CD8-positive, alpha-beta memory T cell (primary cell): Measurements from ENCODE around the gene LBR. TPM values are rescaled to one million over a fixed set of nuclear protein-coding genes. Genes with fewer than 3 reads are reported as not detected.
A peak's percentile ranks its signal among the peaks of the same experiment; 100 is the strongest.

Source experiments
- CTCF ChIA-PET: fragments of 350-600 bp; sonication (Branson Sonifier 250); formaldehyde crosslinking; loops from one replicate; lab custom pipeline; 2021; ENCODE audit warnings: antibody characterized with exemption; lab: Charles Lee
- POLR2A ChIA-PET: fragments of 350-600 bp; sonication (Branson Sonifier 250); formaldehyde crosslinking; loops from one replicate; lab custom pipeline; 2021; ENCODE audit warnings: antibody characterized with exemption; lab: Charles Lee
- DNase-seq, 5 donors: peaks; one replicate each; pipeline versions ENCODE4 v3.0.0 to v3.0.0-alpha.2; 2020 to 2022; ENCODE audit warnings: mixed read lengths in 1 of 5
- H3K27ac ChIP-seq: one replicate; pipeline ENCODE4 v1.7.0; 2013; ENCODE audit warnings: low read depth, mild to moderate bottlenecking, low read length, moderate library complexity
- H3K27me3 ChIP-seq: 2 replicates; pipeline ENCODE4 v1.7.0; 2013; ENCODE audit warnings: low read length, mild to moderate bottlenecking; ENCODE audit not compliant: insufficient read depth, poor library complexity, severe bottlenecking
- H3K36me3 ChIP-seq: 2 replicates; pipeline ENCODE4 v1.7.0; 2013; ENCODE audit warnings: mild to moderate bottlenecking, low read length, moderate library complexity; ENCODE audit not compliant: insufficient read depth
- H3K4me1 ChIP-seq: 2 replicates; pipeline ENCODE4 v1.7.0; 2013; ENCODE audit warnings: mild to moderate bottlenecking, low read length, moderate library complexity; ENCODE audit not compliant: insufficient read depth
- H3K4me3 ChIP-seq: 2 replicates; pipeline ENCODE4 v1.7.0; 2013; ENCODE audit warnings: mild to moderate bottlenecking, low read length
- H3K9me3 ChIP-seq: 2 replicates; pipeline ENCODE4 v1.7.0; 2013; ENCODE audit warnings: mild to moderate bottlenecking, low read length
- H3K27ac Mint-ChIP-seq, 8 donors: one replicate each; pipeline ENCODE4 v1.8.0; 2020 to 2021; ENCODE audit warnings: mixed read lengths in 8 of 8, mild to moderate bottlenecking in 6 of 8, inconsistent platforms in 3 of 8, moderate library complexity in 3 of 8
- H3K27me3 Mint-ChIP-seq, 2 donors: one replicate each; pipeline ENCODE4 v1.8.0; 2020 to 2021; ENCODE audit warnings: mixed read lengths in 2 of 2, mild to moderate bottlenecking in 1 of 2, moderate library complexity in 1 of 2
- H3K36me3 Mint-ChIP-seq, 3 donors: one replicate each; pipeline ENCODE4 v1.8.0; 2020 to 2021; ENCODE audit warnings: mixed read lengths in 3 of 3, inconsistent platforms in 1 of 3, mild to moderate bottlenecking in 1 of 3
- H3K4me1 Mint-ChIP-seq, 3 donors: one replicate each; pipeline ENCODE4 v1.8.0; 2020 to 2021; ENCODE audit warnings: mixed read lengths in 3 of 3, inconsistent platforms in 1 of 3, mild to moderate bottlenecking in 1 of 3
- H3K4me3 Mint-ChIP-seq, 7 donors: one replicate each; pipeline ENCODE4 v1.8.0; 2020 to 2021; ENCODE audit warnings: mixed read lengths in 7 of 7, mild to moderate bottlenecking in 6 of 7, moderate library complexity in 4 of 7, inconsistent platforms in 2 of 7
- H3K9me3 Mint-ChIP-seq, 5 donors: one replicate each; pipeline ENCODE4 v1.8.0; 2020 to 2022; ENCODE audit warnings: mixed read lengths in 5 of 5, mild to moderate bottlenecking in 3 of 5, moderate library complexity in 2 of 5, inconsistent platforms in 1 of 5
- polyA plus RNA-seq: library from polyadenylated mRNA; unstranded; fragments of 300-500 nt; fragmentation: Illumina TruSeq; gene quantifications from one replicate; pipeline ENCODE4 v1.2.3, GENCODE V29; 2021
- total RNA-seq, 2 experiments: library from RNA; stranded (reverse); gene quantifications; one replicate each; pipeline ENCODE4 v1.2.3, GENCODE V29; 2021

The LBR gene
- total RNA-seq: 100 to 1,000 TPM; 125 to 132 TPM
- 110 TPM for polyA plus RNA-seq

GRCh38 chr1:225427235-225428067 lies at the start of gene LBR:
Gene LBR (minus strand): TSS chr1:225428038. CDS start chr1:225424075, 3,963 bp downstream.
- no peaks in the 10 kb centered on the region for H3K9me3 ChIP-seq
- CTCF ChIA-PET: interaction anchor here (1.8 to 3.4 kb wide), 6 partner anchors 11 to 47 kb away, joined by 6 to 35 read pairs (median 10); no protein-coding TSS in a partner anchor
- H3K4me3 ChIP-seq: peak within 1 kb of the TSS; percentile 88
- POLR2A ChIA-PET: interaction anchor here (0.6 to 4.9 kb wide), 11 partner anchors 17 to 635 kb away, joined by 3 to 98 read pairs (median 5); partner anchors contain the start of genes H3-3A, SDE2, SRP9 and TMEM63A
- Mint-ChIP-seq H3K27ac (peak within 1 kb of the TSS; percentile 87 to 98 (median 93)), H3K9me3 (no peaks in the 10 kb centered on the region), H3K36me3 (peaks cover 0 to 25% (median 2%) of the 10 kb centered on the region in 3 donors), H3K4me3 (peak within 1 kb of the TSS; percentile 86 to 98 (median 93)), H3K27me3 (no peaks in the 10 kb centered on the region), H3K4me1 (peaks cover 51 to 55% (median 54%) of the 10 kb centered on the region in 3 donors)
- peak in 1 of 5 donors; percentile 66 for DNase-seq
- H3K36me3 ChIP-seq: no peaks in the 10 kb centered on the region
- H3K27me3 ChIP-seq: no peaks in the 10 kb centered on the region
- peak within 1 kb of the TSS; percentile 86 for H3K27ac ChIP-seq
- H3K4me1 ChIP-seq: peaks cover 47% of the 10 kb centered on the region

GRCh38 chr1:225477296-225477911 lies 49.6 kb upstream of the LBR start:
- peaks cover 36 to 45% (median 43%) of the 10 kb centered on the region in 3 donors for H3K4me1 Mint-ChIP-seq
- H3K27ac Mint-ChIP-seq: peak overlapping the region in 7 of 8 donors; percentile 23 to 86 (median 59)
- no peaks in the 10 kb centered on the region for H3K9me3 Mint-ChIP-seq
- H3K9me3 ChIP-seq: no peaks in the 10 kb centered on the region
- H3K4me1 ChIP-seq: peaks cover 36% of the 10 kb centered on the region
- no peaks in the 10 kb centered on the region for H3K36me3 ChIP-seq
- POLR2A ChIA-PET: interaction anchor here (1.4 to 1.5 kb wide), 2 partner anchors 10 to 522 kb away, joined by 4 to 7 read pairs; no protein-coding TSS in a partner anchor
- H3K27me3 Mint-ChIP-seq: peaks cover 0 to 4% of the 10 kb centered on the region in 2 donors
- no peak overlapping the region for H3K4me3 ChIP-seq
- H3K4me3 Mint-ChIP-seq: peak overlapping the region in 5 of 7 donors; percentile 17 to 59 (median 49)
- H3K27ac ChIP-seq: no peak overlapping the region
- DNase-seq: no peak
- H3K36me3 Mint-ChIP-seq: no peaks in the 10 kb centered on the region
- peaks cover 1% of the 10 kb centered on the region for H3K27me3 ChIP-seq
- CTCF ChIA-PET: interaction anchor here (1.0 to 2.5 kb wide), 5 partner anchors 10 to 497 kb away, joined by 3 to 9 read pairs (median 6); no protein-coding TSS in a partner anchor

- H3K4me3 ChIP-seq: no peak overlapping the region
- peak in 1 of 5 donors; percentile 26 for DNase-seq
- ChIA-PET CTCF (interaction anchor here (0.7 to 2.5 kb wide), 6 partner anchors 8 to 511 kb away, joined by 3 to 12 read pairs (median 4); no protein-coding TSS in a partner anchor), POLR2A (interaction anchor here (1.4 to 1.5 kb wide), 2 partner anchors 9 to 523 kb away, joined by 4 to 7 read pairs; no protein-coding TSS in a partner anchor)
- H3K36me3 ChIP-seq: no peaks in the 10 kb centered on the region
- H3K4me3 Mint-ChIP-seq: peak overlapping the region in 2 of 7 donors; percentile 4 to 24
- H3K27me3 Mint-ChIP-seq: peaks cover 0 to 3% of the 10 kb centered on the region in 2 donors
- H3K9me3 ChIP-seq: no peaks in the 10 kb centered on the region
- peaks cover 36% of the 10 kb centered on the region for H3K4me1 ChIP-seq
- H3K27ac ChIP-seq: no peak overlapping the region
- H3K27me3 ChIP-seq: no peaks in the 10 kb centered on the region
- no peaks in the 10 kb centered on the region for H3K9me3 Mint-ChIP-seq
- H3K36me3 Mint-ChIP-seq: no peaks in the 10 kb centered on the region
- peaks cover 36 to 45% (median 43%) of the 10 kb centered on the region in 3 donors for H3K4me1 Mint-ChIP-seq
- H3K27ac Mint-ChIP-seq: peak overlapping the region in 2 of 8 donors; percentile 33 to 57
Observed at GRCh38 chr1:225476538-225476988, 48.7 kb upstream of the LBR start.

- Histone ChIP-seq H3K4me1 (peaks cover 36% of the 10 kb centered on the region), H3K36me3 (no peaks in the 10 kb centered on the region), H3K27me3 (no peaks in the 10 kb centered on the region), H3K27ac (no peak overlapping the region), H3K9me3 (no peaks in the 10 kb centered on the region), H3K4me3 (no peak overlapping the region)
- CTCF ChIA-PET: interaction anchor here (0.7 to 2.5 kb wide), 13 partner anchors 8 to 511 kb away, joined by 3 to 21 read pairs (median 6); partner anchors contain the start of genes SRP9 and TMEM63A
- Mint-ChIP-seq H3K4me1 (peaks cover 37 to 47% (median 43%) of the 10 kb centered on the region in 3 donors), H3K27me3 (peaks cover 0 to 3% of the 10 kb centered on the region in 2 donors), H3K36me3 (no peaks in the 10 kb centered on the region), H3K4me3 (no peak overlapping the region), H3K9me3 (no peaks in the 10 kb centered on the region), H3K27ac (no peak overlapping the region)
- POLR2A ChIA-PET: interaction anchor here (1.5 kb wide), 1 partner anchor 8 kb away, joined by 7 read pairs; no protein-coding TSS in a partner anchor
- no peak for DNase-seq
Observed at GRCh38 chr1:225476100-225476511, 48.3 kb upstream of the LBR start.

GRCh38 chr1:225474986-225475820 lies 47.4 kb upstream of the LBR start:
- no peaks in the 10 kb centered on the region for H3K27me3 Mint-ChIP-seq
- POLR2A ChIA-PET: interaction anchor here (0.5 to 0.9 kb wide), 2 partner anchors 49 to 295 kb away, joined by 3 to 5 read pairs; no protein-coding TSS in a partner anchor
- peak overlapping the region in 4 of 8 donors; percentile 24 to 74 (median 60) for H3K27ac Mint-ChIP-seq
- Histone ChIP-seq H3K9me3 (no peaks in the 10 kb centered on the region), H3K27ac (no peak overlapping the region), H3K36me3 (no peaks in the 10 kb centered on the region), H3K27me3 (no peaks in the 10 kb centered on the region), H3K4me3 (no peak overlapping the region), H3K4me1 (peaks cover 36% of the 10 kb centered on the region)
- H3K4me3 Mint-ChIP-seq: no peak overlapping the region
- no peaks in the 10 kb centered on the region for H3K36me3 Mint-ChIP-seq
- CTCF ChIA-PET: interaction anchor here (0.7 to 2.5 kb wide), 46 partner anchors 8 to 587 kb away, joined by 3 to 21 read pairs (median 3); partner anchors contain the start of genes H3-3A, LBR, SRP9 and TMEM63A
- DNase-seq: peak; percentile 53 to 74 (median 66)
- H3K9me3 Mint-ChIP-seq: no peaks in the 10 kb centered on the region
- peaks cover 37 to 48% (median 43%) of the 10 kb centered on the region in 3 donors for H3K4me1 Mint-ChIP-seq

- no peak for DNase-seq
- Histone ChIP-seq H3K27me3 (no peaks in the 10 kb centered on the region), H3K9me3 (no peaks in the 10 kb centered on the region), H3K4me3 (no peak overlapping the region), H3K27ac (no peak overlapping the region), H3K4me1 (peaks cover 36% of the 10 kb centered on the region), H3K36me3 (no peaks in the 10 kb centered on the region)
- peaks cover 37 to 48% (median 43%) of the 10 kb centered on the region in 3 donors for H3K4me1 Mint-ChIP-seq
- H3K36me3 Mint-ChIP-seq: no peaks in the 10 kb centered on the region
- peak overlapping the region in 6 of 8 donors; percentile 24 to 78 (median 45) for H3K27ac Mint-ChIP-seq
- CTCF ChIA-PET: interaction anchor here (0.7 to 2.5 kb wide), 41 partner anchors 10 to 588 kb away, joined by 3 to 21 read pairs (median 3); partner anchors contain the start of genes H3-3A, LBR, SRP9 and TMEM63A
- no peak overlapping the region for H3K4me3 Mint-ChIP-seq
- H3K27me3 Mint-ChIP-seq: no peaks in the 10 kb centered on the region
- POLR2A ChIA-PET: interaction anchor here (0.5 kb wide), 2 partner anchors 296 to 490 kb away, joined by 4 to 5 read pairs; no protein-coding TSS in a partner anchor
- H3K9me3 Mint-ChIP-seq: no peaks in the 10 kb centered on the region
Observed at GRCh38 chr1:225474439-225474985, 46.7 kb upstream of the LBR start.
